GM21723 (cell line): ENCODE data around the gene PRDX1.
"Not testable (repeated sequence)": the region's sequence is repeated elsewhere in the genome, so short reads cannot be mapped to it uniquely, and the experiment has no call there.

ENCODE experiments used
- ATAC-seq: cut with Tn5 transposase; IDR thresholded peaks from one replicate; pipeline ENCODE4 v1.9.1; 2021; ENCODE audit warnings: mild to moderate bottlenecking, moderate library complexity; ENCODE audit not compliant: unreplicated experiment

Gene PRDX1

DNA sequence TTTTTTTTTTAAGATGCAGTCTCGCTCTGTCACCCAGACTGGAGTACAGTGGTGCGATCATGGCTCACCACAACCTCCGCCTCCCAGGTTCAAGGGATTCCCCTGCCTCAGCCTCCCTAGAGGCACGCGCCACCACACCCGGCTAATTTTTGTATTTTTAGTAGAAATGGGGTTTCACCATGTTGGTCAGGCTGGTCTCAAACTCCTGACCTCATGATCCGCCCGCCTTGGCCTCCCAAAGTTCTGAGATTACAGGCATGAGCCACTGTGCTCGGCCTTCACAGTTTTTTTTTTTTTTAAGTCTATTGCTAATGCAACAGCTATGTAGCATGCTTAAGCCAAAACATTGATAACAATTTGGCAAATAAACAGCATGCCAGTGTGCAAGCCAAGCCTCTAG is 54.3 kb downstream of the PRDX1 start:
- ATAC-seq = not testable (repeated sequence)

DNA sequence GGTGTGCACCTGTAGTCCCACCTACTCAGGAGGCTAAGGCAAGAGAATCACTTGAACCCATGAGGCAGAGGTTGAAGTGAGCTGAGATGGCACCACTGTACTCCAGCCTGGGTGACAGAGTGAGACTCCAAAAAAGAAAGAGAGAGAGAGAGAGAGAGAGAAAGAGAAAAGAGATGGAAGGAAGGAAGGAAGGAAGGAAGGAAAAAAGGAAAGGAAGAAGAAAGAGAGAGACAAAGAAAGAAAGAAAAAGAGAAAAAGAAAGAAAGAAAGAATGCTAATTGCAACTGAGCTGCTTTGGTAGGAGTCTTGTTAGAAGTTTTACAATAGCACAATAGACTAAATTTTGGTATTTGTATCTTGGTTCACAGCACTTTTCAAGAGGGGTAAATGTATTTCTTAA is 56.4 kb downstream of the PRDX1 start:
- no peak for ATAC-seq
